GM18861 (cell line): ENCODE measurements around the gene SKAP2.
A peak's percentile ranks its signal among the peaks of the same experiment; 100 is the strongest.

ENCODE experiments used
- ATAC-seq: cut with Tn5 transposase; IDR thresholded peaks from one replicate; pipeline ENCODE4 v1.9.1; 2021; ENCODE audit not compliant: unreplicated experiment

The SKAP2 gene

GRCh38 chr7:26864309-26865093, at the start of gene SKAP2:
Gene SKAP2 (minus strand): TSS chr7:26864590. CDS start chr7:26864429, 161 bp downstream.
- ATAC-seq = peak; percentile 81

- ATAC-seq = no peak
Measured at GRCh38 chr7:26912933-26913536, 48.6 kb upstream of the SKAP2 start.

GRCh38 chr7:26912338-26912737, 47.9 kb upstream of the SKAP2 start:
- no peak for ATAC-seq

GRCh38 chr7:26910221-26910620, 45.8 kb upstream of the SKAP2 start:
- no peak for ATAC-seq

- ATAC-seq = no peak
Measured at GRCh38 chr7:26900251-26900650, 35.9 kb upstream of the SKAP2 start.

GRCh38 chr7:26899519-26899918, 35.1 kb upstream of the SKAP2 start:
- no peak for ATAC-seq

GRCh38 chr7:26898891-26899290, 34.5 kb upstream of the SKAP2 start:
- ATAC-seq = no peak

- ATAC-seq = no peak
Measured at GRCh38 chr7:26897928-26898327, 33.5 kb upstream of the SKAP2 start.

- peak; percentile 49 for ATAC-seq
Measured at GRCh38 chr7:26891400-26892350, 27.3 kb upstream of the SKAP2 start.

- ATAC-seq = no peak
Measured at GRCh38 chr7:26880852-26881251, 16.5 kb upstream of the SKAP2 start.

GRCh38 chr7:26879671-26880070, 15.3 kb upstream of the SKAP2 start:
- ATAC-seq = no peak

GRCh38 chr7:26868841-26869495, 4.6 kb upstream of the SKAP2 start:
- no peak for ATAC-seq

GRCh38 chr7:26865094-26865388, 651 bp upstream of the SKAP2 start:
- peak; percentile 30 for ATAC-seq

- no peak for ATAC-seq
Measured at GRCh38 chr7:26863518-26864308, 677 bp downstream of the SKAP2 start.

GRCh38 chr7:26862834-26863233, 1.6 kb downstream of the SKAP2 start:
- ATAC-seq = no peak

GRCh38 chr7:26861050-26861449, 3.3 kb downstream of the SKAP2 start:
- ATAC-seq = no peak

GRCh38 chr7:26860361-26860760, 4.0 kb downstream of the SKAP2 start:
- ATAC-seq = no peak

- no peak for ATAC-seq
Measured at GRCh38 chr7:26859720-26860119, 4.7 kb downstream of the SKAP2 start.

- no peak for ATAC-seq
Measured at GRCh38 chr7:26858735-26859134, 5.7 kb downstream of the SKAP2 start.

- ATAC-seq = no peak
Measured at GRCh38 chr7:26858241-26858715, 6.1 kb downstream of the SKAP2 start.
